BJ (cell line): ENCODE measurements around the gene TMEM91. TPM values are rescaled to one million over a fixed set of nuclear protein-coding genes. Genes with fewer than 3 reads are reported as not detected.

ENCODE experiments used
- CTCF ChIA-PET: fragments of 350-600 bp; formaldehyde crosslinking; extraction: SDS; loops from one replicate; lab custom pipeline; 2021; ENCODE audit warnings: antibody characterized with exemption, inconsistent platforms; lab: Yijun Ruan, JAX
- POLR2A ChIA-PET: fragments of 300-600 bp; sonication (Branson Sonifier 250); formaldehyde crosslinking; extraction: SDS; loops from one replicate; lab custom pipeline; 2021; ENCODE audit warnings: antibody characterized with exemption; lab: Charles Lee
- DNase-seq: peaks from one replicate; pipeline ENCODE4 v3.0.0-alpha.2; 2011; ENCODE audit warnings: low read depth
- H3K27me3 ChIP-seq: 2 replicates; pipeline ENCODE4 v1.6.0; 2011; ENCODE audit warnings: low read length; ENCODE audit not compliant: control insufficient read depth, insufficient read depth
- H3K36me3 ChIP-seq: 2 replicates; pipeline ENCODE4 v1.5.1; 2011; ENCODE audit warnings: low read length; ENCODE audit not compliant: control insufficient read depth, insufficient read depth
- H3K4me3 ChIP-seq: 2 replicates; pipeline ENCODE4 v1.5.1; 2011; ENCODE audit warnings: low read depth, mild to moderate bottlenecking, control low read depth, low read length
- polyA plus RNA-seq: library from polyadenylated mRNA; depleted of rRNA; stranded (reverse); fragments of >200 nt; gene quantifications from 2 replicates; pipeline ENCODE4 v1.2.3, GENCODE V29; 2011
- TF ChIP-seq, protein P1 (sequence below): IDR thresholded peaks from 2 replicates; pipeline ENCODE4 v1.5.1; 2011; ENCODE audit warnings: low read depth, mild to moderate bottlenecking, control low read depth, inconsistent platforms, low read length, moderate library complexity; ENCODE audit not compliant: insufficient read depth

The TMEM91 gene
- polyA plus RNA-seq, 1 experiment: 5.1 TPM

DNA sequence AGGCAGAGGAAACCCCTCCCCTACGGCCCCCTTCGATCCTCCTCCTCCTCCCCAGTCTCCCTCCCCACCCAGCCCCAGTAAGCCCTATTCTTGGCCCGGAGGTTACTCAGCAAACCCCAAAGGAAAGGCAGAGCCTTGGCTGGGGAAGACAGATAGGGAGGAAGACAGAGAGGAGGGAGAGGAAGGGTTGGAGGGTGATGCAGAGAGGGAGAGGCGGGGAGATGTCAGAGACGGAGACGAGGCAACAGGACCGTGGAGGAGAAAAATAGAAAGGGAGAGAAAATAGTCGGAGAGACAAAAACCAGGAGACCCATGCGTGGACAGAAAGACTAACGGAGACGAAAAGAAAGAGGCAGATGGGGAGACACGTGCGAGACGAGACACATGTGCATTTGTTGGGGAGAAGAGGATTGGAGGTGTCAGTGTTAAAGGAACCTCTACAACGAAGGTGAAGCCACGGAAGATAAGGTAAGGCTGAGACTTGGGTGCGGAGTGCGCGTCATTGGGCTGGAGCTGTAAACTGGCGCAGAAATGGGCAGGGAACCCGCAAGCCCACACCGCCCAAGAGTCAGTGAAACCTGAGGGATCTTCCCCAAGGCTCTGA is 25.5 kb upstream of the TMEM91 start:
- POLR2A ChIA-PET: interaction anchor here (0.6 kb wide), 1 partner anchor 26 kb away, joined by 4 read pairs; no protein-coding TSS in a partner anchor
- DNase-seq: no peak

GRCh38 chr19:41351339-41352245 is 24.7 kb upstream of the TMEM91 start:
- H3K36me3 ChIP-seq: peaks cover 2% of the 10 kb centered on the region
- POLR2A ChIA-PET: interaction anchor here (0.6 to 0.9 kb wide), 2 partner anchors 12 to 27 kb away, joined by 4 to 8 read pairs; partner anchors contain the start of gene B9D2
- no peaks in the 10 kb centered on the region for H3K27me3 ChIP-seq
- no peak for DNase-seq
- CTCF ChIA-PET: interaction anchor here (0.7 to 6.4 kb wide), 14 partner anchors 12 to 147 kb away, joined by 3 to 69 read pairs (median 8); partner anchors contain the start of genes B3GNT8, B9D2 and CCDC97
- H3K4me3 ChIP-seq: peak overlapping the region; percentile 96
- TF ChIP-seq, protein P1, sequence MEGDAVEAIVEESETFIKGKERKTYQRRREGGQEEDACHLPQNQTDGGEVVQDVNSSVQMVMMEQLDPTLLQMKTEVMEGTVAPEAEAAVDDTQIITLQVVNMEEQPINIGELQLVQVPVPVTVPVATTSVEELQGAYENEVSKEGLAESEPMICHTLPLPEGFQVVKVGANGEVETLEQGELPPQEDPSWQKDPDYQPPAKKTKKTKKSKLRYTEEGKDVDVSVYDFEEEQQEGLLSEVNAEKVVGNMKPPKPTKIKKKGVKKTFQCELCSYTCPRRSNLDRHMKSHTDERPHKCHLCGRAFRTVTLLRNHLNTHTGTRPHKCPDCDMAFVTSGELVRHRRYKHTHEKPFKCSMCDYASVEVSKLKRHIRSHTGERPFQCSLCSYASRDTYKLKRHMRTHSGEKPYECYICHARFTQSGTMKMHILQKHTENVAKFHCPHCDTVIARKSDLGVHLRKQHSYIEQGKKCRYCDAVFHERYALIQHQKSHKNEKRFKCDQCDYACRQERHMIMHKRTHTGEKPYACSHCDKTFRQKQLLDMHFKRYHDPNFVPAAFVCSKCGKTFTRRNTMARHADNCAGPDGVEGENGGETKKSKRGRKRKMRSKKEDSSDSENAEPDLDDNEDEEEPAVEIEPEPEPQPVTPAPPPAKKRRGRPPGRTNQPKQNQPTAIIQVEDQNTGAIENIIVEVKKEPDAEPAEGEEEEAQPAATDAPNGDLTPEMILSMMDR: no peak

More for the DNA sequence above, 25.5 kb upstream of the TMEM91 start:
- peaks cover 4% of the 10 kb centered on the region for H3K36me3 ChIP-seq
- CTCF ChIA-PET: interaction anchor here (1.3 to 6.4 kb wide), 6 partner anchors 15 to 143 kb away, joined by 4 to 69 read pairs (median 12); partner anchors contain the start of gene B3GNT8
- TF ChIP-seq, protein P1: no peak
- peak overlapping the region; percentile 96 for H3K4me3 ChIP-seq
- H3K27me3 ChIP-seq: no peaks in the 10 kb centered on the region

DNA sequence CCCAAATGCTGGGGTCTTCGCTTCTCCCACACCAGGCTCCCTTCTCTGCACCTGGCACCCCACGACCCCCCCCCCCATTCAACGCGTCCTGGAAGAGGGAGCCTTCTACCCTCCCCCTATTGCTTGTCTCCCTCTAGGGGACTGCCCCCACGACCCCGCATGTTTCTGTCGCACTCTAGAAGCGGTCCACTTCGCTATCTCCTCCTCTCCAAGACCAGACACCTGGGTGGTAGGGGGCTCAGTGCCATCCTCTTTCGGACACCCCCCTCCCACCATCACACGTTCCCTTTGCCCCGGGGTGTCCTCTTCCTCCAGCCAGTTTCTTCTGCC is 24.1 kb upstream of the TMEM91 start:
- Histone ChIP-seq H3K27me3 (no peaks in the 10 kb centered on the region), H3K36me3 (peaks cover 2% of the 10 kb centered on the region), H3K4me3 (peak overlapping the region; percentile 96)
- CTCF ChIA-PET: interaction anchor here (0.7 to 6.4 kb wide), 17 partner anchors 11 to 148 kb away, joined by 3 to 69 read pairs (median 6); partner anchors contain the start of genes AXL, B3GNT8, B9D2 and CCDC97
- TF ChIP-seq, protein P1: no peak
- no peak for DNase-seq
- POLR2A ChIA-PET: interaction anchor here (0.9 kb wide), 1 partner anchor 12 kb away, joined by 8 read pairs; the partner anchor contains the start of gene B9D2

- H3K36me3 ChIP-seq: peaks cover 2% of the 10 kb centered on the region
- ChIA-PET CTCF (interaction anchor here (0.5 to 6.4 kb wide), 20 partner anchors 11 to 149 kb away, joined by 3 to 69 read pairs (median 4); partner anchors contain the start of genes AXL, B3GNT8, B9D2 and CCDC97), POLR2A (interaction anchor here (0.6 to 0.9 kb wide), 4 partner anchors 11 to 74 kb away, joined by 5 to 17 read pairs (median 10); partner anchors contain the start of genes B3GNT8 and B9D2)
- H3K27me3 ChIP-seq: no peaks in the 10 kb centered on the region
- no peak for DNase-seq
- peak overlapping the region; percentile 96 for H3K4me3 ChIP-seq
- TF ChIP-seq, protein P1: peak; percentile 81
These were observed 23.5 kb upstream of the TMEM91 start for GRCh38 chr19:41352609-41353465.
